ENCODE results near the gene ZNF771. TPM values are rescaled to one million over a fixed set of nuclear protein-coding genes. Genes with fewer than 3 reads are reported as not detected.

The ZNF771 gene
- total RNA-seq (1 to 10 TPM; 1.5 to 5.0 (median 3.1) TPM), polyA plus RNA-seq (1 to 10 TPM; 3.0 to 3.8 TPM)

DNA sequence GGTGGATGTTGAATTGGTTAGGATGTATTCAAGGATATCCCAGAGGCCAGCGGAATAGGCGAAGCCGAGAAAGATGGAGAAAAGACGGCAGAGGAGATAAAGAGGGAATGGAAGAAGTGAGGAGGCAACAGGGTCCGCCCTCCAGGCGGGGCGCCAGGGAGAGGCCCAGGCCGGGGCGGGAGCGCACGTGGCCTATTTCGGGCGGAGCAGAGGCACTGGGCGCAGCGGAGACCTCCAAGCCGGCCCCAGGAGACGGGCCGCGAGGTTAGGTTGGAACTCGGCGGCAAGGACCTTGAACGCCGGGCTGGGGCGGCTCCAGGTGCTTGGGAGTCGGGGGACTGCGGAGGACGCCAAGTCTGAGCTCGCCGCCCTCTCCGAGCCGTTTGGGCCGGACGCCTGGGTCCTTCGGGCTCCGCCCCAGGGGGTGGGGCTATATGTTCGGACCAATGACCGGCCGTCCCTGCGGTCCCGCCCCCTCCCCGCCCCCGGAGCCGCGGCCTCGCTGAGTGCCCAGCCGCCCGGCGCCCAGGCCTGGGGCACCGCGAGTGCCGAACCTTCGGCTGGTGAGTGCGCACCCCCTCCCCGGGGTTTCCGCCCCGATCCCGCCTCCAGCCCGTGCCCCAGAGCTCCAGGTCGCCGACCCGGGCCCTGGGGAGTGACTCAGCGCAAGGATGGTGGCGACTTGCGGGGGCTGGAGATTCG is at the start of gene ZNF771:
Gene ZNF771 (plus strand): TSS at position 505 of the 702 bp plus-strand sequence. CDS start 448 bp downstream, outside the sequence.
- DNase-seq (peak; percentile 92 to 98 (median 96)), FAIRE-seq (no peak), ATAC-seq (peak; percentile 94 to 96 (median 95))
- intact Hi-C loops (cut with DNase I): no loop called here
- WGBS, 2 donors: 1% methylated on average over 47 to 65 of the region's 65 CpGs
- peaks cover 0 to 12% (median 5%) of the 10 kb centered on the region in 3 donors for H3K4me1 ChIP-seq
- TF ChIP-seq, protein P1, sequence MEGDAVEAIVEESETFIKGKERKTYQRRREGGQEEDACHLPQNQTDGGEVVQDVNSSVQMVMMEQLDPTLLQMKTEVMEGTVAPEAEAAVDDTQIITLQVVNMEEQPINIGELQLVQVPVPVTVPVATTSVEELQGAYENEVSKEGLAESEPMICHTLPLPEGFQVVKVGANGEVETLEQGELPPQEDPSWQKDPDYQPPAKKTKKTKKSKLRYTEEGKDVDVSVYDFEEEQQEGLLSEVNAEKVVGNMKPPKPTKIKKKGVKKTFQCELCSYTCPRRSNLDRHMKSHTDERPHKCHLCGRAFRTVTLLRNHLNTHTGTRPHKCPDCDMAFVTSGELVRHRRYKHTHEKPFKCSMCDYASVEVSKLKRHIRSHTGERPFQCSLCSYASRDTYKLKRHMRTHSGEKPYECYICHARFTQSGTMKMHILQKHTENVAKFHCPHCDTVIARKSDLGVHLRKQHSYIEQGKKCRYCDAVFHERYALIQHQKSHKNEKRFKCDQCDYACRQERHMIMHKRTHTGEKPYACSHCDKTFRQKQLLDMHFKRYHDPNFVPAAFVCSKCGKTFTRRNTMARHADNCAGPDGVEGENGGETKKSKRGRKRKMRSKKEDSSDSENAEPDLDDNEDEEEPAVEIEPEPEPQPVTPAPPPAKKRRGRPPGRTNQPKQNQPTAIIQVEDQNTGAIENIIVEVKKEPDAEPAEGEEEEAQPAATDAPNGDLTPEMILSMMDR (IDR thresholded peaks at IDR 0.05): no peak
- no peaks in the 10 kb centered on the region for H3K36me3 ChIP-seq
- H3K4me3 ChIP-seq: peak within 1 kb of the TSS; percentile 52 to 66 (median 60)
- no peaks in the 10 kb centered on the region for H3K9me3 ChIP-seq
- peak within 1 kb of the TSS; percentile 54 to 86 (median 79) for H3K27ac ChIP-seq
- no peaks in the 10 kb centered on the region for H3K27me3 ChIP-seq

DNA sequence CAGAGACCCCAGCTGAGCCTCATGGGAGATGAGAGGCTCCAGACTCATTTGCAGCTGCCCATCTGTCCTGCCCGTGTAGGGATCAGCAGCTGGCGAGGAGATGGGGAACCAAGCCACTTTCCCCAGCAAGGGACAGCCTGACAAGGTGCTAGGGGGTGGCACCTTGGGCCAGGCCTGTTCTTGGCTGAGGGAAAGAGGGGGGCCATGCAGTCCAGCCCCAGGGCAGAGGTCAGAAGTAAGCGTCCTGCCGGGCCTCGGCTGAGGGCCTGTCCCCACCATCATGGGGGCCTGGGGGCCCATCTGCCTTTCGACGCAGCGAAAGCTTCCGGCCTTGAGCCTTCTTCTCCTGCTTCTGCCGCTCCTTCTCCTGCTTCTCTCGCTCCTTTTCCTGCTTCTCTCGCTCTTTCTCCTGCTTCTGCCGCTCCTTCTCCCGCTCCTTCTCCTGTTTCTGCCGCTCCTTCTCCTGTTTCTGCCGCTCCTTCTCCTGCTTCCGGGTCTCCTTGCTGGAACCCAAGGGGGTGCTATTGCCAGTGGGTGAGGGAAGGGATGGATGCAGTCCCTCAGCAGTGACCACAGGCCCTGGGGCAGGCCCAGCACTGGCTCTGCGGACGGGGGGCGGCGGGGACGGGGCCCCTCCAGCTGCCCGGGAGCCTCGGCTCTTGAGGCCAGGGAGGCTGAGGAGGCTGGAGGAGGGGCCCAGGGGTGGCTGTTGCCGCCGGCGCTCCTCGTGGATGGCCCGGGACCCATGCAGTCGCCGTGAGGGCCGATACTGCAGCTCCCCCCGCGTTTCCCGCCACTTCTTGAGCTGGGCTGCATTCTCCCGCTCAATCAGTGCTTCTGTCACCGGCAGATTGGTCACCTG is 49.5 kb upstream of the ZNF771 start:
- no peaks in the 10 kb centered on the region for H3K9me3 ChIP-seq
- ATAC-seq (no peak), FAIRE-seq (no peak), DNase-seq (peak in 2 of 6 donors; percentile 16 to 55)
- no peak overlapping the region for H3K4me3 ChIP-seq
- H3K27me3 ChIP-seq: no peaks in the 10 kb centered on the region
- intact Hi-C loops (cut with DNase I): no loop called here
- H3K27ac ChIP-seq: no peak overlapping the region
- peaks cover 0 to 19% (median 4%) of the 10 kb centered on the region in 3 donors for H3K36me3 ChIP-seq
- 86 to 88% methylated on average over 35 to 37 of the region's 37 CpGs for WGBS, 2 donors
- TF ChIP-seq, protein P1 (IDR thresholded peaks at IDR 0.05): no peak
- H3K4me1 ChIP-seq: peaks cover under 1 to 15% (median 11%) of the 10 kb centered on the region in 3 donors

DNA sequence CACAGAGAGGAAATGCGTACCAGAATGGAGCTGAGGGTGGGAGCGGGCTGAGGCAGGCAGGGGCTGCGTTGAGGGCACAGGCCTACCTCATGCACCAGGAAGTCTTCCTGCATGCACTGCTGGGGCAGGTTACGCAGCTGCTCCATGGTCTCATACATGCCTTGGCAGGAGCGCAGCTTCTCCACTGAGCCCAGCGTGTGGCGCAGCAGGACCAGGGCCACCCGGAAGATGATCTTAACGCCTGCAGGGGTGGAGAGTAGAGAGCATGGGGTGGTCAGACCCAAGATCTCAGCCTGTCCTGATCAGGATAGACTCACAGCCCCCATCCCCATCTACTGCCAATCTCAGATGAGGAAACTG is 48.8 kb upstream of the ZNF771 start:
- FAIRE-seq (no peak), ATAC-seq (no peak), DNase-seq (peak in 2 of 6 donors; percentile 16 to 51)
- H3K9me3 ChIP-seq: no peaks in the 10 kb centered on the region
- intact Hi-C loops (cut with DNase I): no loop called here
- 94% methylated on average over 9 of the region's 9 CpGs for WGBS, 2 donors
- no peaks in the 10 kb centered on the region for H3K27me3 ChIP-seq
- H3K4me3 ChIP-seq: no peak overlapping the region
- peaks cover 0 to 10% (median 7%) of the 10 kb centered on the region in 3 donors for H3K4me1 ChIP-seq
- H3K27ac ChIP-seq: no peak overlapping the region
- TF ChIP-seq, protein P1 (IDR thresholded peaks at IDR 0.05): no peak
- peaks cover 0 to 17% (median 4%) of the 10 kb centered on the region in 3 donors for H3K36me3 ChIP-seq

DNA sequence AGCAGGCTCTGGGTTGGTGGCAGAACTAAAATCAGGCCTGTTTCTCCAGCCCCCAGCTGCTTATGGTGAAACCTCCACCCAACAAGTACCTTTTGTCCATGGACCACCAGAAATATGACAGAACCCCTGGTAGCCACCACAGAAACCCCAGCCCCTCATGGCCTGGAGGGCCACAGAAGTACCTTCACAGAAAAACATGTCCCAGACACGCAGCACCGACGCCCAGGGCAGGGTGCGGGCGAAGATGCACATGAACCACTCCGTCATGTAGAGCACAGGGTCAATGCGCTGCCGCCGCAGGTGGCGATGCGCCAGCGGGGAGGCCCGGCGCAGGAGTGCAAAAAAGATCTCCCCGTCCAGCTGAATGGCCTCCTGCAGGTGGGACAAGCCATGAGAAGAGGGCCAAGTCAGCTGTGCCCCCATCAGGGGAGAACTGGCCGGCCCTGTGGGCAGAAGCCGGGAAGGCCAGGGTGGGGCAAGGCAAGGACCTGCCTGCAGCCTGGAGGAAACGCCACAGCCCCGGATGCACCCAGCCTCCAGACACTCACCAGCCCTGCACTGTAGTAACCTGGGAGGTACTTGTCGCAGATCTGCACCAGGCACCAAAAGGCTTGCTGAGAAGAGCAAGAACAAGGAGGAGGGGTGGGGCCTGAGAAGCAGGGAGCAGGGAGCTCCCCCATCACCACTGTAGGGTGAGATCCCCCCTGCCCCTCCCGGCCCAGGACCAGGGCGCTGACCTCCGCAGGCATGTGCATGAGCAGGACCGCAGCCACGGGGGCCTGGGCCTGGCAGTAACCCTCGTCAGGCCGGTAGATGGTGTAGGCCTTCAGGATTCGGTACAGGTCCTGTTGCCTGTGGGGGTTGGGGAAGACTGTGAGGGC is 48.2 kb upstream of the ZNF771 start:
- Histone ChIP-seq H3K9me3 (no peaks in the 10 kb centered on the region), H3K36me3 (peaks cover 0 to 17% (median 4%) of the 10 kb centered on the region in 3 donors), H3K27ac (no peak overlapping the region), H3K4me3 (no peak overlapping the region), H3K27me3 (no peaks in the 10 kb centered on the region), H3K4me1 (peaks cover 0 to 3% (median 0%) of the 10 kb centered on the region in 3 donors)
- no peak for ATAC-seq
- DNase-seq: peak in 1 of 6 donors; percentile 74
- WGBS, 2 donors: 90 to 91% methylated on average over 28 of the region's 28 CpGs
- FAIRE-seq: no peak
- intact Hi-C loops (cut with DNase I): no loop called here
- TF ChIP-seq, protein P1 (IDR thresholded peaks at IDR 0.05): no peak
